HG03060 (cell line): ENCODE results near the gene SPTBN4.

Experiments
- ATAC-seq: cut with Tn5 transposase; IDR thresholded peaks from one replicate; pipeline ENCODE4 v1.9.1; 2021; ENCODE audit warnings: low read depth, moderate number of reproducible peaks; ENCODE audit not compliant: unreplicated experiment

The SPTBN4 gene

DNA sequence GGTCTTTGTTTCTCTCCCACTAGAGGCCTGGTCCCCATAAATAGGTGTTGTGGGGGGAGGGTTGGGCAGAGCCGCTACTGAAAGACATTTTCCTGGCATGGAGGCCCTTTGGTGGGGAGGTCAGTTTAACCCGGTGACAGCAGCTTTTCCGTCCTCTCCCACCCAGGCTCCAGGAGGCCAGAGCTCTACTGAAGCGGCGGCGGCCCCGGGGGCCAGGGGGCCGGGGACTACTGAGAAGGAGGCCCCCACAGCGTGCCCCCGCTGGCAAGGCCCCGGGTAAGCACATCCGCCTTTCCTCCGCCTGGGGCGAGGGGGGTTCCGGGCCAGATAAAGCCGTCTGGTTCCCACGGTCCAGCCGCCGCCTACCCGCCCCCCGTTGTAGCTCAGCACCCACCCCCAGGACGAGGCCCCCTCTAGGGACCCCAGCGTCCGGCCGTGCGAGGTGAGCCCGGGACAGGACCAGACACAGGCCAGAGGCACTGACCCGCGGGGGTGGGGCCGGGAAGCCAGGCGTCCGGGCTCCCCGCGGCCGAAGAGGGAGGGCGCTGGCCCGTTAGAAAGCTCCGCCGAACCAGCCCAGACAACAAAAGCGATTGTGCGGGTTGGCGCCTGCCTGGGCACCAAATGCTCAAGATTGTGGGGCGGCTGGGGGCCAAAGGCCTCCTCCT, 133.2 kb downstream of the SPTBN4 start:
- no peak for ATAC-seq

DNA sequence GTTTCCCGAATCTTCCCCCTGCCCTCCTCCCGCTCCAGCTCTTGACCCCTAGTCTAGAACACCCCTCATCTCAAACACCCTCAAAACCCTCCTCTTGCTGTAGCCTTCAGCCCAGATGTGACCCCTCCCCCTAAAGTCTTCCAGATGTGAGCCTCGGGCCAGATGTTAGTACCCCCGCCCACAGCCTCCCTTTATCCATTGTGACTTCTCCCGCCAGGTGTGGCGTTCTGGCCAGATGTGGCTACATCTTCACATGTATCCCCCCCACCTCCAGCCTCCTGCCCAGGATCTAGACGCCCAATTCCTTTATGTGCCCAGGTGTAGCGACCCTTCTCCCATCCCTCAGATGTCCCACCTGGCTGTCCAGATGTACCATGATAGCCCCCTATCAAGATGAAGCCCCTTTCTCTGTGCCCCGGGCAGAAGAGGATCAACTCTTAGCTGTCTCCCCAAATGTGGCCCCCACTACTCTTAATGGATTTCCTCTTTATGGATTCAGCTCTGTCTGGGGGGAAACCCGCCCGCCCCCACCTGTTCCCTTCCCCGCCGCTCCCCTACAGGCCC, 133.9 kb downstream of the SPTBN4 start:
- no peak for ATAC-seq

DNA sequence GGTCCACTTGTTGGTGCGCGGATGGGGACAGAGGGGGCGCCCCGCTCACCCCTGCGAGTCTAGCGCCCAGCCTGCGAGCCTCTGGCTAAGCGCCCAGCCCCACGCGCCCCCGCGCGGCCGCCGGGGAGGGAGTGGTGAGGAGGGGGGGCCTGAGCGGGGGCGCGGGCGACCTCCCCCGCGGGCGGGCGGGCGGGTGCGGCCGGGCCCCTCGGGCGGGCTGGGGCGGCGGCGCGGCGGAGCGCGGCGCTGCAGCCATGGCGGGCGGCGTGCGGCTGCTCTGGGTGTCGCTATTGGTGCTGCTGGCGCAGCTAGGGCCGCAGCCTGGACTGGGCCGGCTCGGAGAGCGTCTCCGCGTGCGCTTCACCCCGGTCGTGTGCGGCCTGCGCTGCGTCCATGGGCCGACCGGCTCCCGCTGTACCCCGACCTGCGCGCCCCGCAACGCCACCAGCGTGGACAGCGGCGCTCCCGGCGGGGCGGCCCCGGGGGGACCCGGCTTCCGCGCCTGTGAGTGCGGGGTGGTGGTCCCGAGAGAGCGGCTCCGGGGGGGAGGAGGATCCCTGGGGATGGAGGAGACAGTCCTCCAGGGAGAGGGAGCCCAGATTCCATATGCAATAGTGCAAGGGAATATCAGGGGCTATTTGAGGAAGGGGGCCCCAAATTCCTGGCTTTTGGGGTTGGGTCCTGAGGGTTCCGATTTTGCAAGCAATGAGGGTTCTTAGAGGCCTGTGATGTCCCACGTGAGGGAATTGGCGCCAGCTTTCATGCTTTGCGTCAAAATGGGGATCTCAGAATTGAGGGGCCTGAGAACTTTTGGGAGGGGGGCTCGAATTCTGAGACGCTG, 134.6 kb downstream of the SPTBN4 start, which contains the start of gene LTBP4:
LTBP4 (plus strand) TSS at position 236 of the 841 bp plus-strand sequence; CDS start at position 255, 19 bp downstream.
- ATAC-seq, result no peak

DNA sequence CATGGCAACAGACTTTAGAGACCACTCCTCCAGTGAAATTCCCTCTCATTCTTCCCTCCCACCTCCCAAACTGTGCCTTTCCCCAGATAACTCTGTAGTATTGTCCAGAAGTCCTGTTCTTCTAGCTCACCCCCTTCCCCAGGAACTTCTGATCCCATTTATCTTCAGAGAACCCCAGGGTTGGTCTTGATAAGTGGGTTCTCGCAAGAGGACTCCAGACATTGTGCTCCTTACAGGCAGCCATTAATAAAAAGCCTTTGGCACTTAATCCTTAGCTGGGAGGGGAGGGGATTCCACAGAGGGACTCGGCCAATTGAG, 136.2 kb downstream of the SPTBN4 start:
- no peak for ATAC-seq

DNA sequence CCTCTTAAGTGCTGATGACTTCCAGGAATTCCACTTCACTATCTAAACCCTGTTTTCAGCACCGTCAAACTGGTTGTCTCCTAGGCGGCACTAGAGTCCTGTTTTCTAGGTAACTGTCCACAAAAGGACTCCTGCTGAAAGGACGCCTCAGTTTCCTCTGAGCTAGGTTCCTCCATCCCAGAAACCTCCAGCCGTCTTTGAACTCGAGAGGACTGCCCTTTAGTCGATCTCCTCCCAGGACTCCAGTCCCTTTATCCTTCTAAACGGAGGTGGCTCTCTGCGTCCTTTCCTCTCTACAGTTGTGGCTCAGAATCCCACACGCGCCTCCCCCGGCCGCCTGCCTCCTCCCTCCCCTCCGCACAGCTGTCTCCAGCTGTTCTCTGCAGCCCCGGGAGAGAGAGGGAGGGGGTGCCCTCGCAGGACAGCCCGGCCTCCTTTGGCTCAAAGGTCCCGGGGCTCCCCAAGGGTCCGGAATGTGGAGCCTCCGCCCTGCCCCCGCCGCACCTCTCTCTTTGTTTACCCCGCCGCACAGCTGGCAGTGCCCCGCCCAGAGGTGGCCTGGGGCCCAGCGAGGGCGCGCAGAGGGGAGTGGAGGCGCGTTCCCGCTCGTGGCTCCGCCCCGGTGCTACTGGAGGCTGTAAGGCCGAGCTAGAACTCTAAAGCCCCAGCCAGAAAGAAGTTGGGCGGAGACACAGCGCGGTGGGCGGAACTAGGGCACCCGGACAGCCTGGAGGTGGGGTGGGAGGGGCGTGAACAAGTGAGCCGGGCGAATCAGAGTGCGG, 136.8 kb downstream of the SPTBN4 start:
- no peak for ATAC-seq

DNA sequence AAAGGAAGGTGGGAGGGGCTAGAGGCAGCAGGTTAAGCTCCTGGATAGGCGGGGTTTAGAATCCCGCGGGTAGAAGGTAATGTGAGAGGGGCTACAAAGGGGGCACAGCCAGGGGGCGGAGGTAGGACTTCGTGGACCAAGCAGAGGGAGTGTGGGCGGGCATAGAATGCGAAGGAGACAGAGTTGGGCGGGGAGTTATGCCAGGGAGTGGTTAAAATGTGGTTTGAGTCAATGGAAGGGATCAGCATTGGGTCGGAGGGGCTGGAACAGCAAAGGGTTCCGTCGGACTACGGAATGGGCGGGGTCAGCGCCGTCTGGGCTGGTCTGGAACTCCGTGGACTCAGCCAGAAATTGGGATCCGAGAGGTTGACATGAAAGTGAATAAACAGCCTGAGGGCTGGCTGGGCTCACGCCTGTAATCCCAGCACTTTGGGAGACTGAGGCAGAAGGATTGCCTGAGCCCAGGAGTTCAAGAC, 137.4 kb downstream of the SPTBN4 start:
- no peak for ATAC-seq

DNA sequence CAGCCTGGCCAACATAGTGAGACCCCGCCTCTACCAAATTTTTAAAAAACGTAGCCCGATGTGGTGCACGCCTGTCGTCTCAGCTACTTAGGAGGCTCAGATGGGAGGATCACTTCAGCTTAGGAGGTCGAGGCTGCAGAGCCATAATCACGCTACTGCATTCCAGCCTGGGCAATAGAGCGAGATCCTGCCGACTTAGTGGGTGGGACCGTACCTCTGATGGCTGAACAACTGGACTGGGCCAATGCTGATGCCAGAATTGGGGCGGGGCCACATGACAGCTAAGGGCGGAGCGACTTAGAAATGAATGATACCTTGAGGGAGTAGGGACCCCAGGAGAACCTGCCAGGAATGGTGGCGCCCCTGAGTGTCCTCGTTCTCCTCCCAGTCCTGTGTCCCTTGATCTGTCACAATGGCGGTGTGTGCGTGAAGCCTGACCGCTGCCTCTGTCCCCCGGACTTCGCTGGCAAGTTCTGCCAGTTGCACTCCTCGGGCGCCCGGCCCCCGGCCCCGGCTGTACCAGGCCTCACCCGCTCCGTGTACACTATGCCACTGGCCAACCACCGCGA, 137.9 kb downstream of the SPTBN4 start:
- no peak for ATAC-seq

DNA sequence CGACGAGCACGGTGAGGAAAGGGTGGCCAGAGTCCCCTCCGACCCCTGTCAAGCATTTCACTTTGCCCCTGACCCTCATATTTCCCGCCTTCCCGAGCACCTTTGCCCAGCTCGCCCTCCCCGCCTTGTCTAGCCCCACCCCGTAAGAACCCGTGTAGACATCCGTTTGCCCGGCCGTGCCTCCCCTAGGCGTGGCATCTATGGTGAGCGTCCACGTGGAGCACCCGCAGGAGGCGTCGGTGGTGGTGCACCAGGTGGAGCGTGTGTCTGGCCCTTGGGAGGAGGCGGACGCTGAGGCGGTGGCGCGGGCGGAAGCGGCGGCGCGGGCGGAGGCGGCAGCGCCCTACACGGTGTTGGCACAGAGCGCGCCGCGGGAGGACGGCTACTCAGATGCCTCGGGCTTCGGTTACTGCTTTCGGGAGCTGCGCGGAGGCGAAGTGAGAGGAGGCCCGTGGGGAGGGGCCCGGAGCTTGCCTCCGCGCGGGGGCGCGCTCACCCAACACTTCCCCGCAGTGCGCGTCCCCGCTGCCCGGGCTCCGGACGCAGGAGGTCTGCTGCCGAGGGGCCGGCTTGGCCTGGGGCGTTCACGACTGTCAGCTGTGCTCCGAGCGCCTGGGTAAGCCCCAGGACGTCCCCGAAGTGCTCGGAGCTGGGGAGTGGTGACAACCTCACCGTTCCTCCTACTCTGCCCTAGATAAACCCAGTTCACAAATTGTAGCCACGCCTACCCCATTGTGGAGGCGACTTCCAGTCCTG, 138.6 kb downstream of the SPTBN4 start:
- ATAC-seq, result no peak

DNA sequence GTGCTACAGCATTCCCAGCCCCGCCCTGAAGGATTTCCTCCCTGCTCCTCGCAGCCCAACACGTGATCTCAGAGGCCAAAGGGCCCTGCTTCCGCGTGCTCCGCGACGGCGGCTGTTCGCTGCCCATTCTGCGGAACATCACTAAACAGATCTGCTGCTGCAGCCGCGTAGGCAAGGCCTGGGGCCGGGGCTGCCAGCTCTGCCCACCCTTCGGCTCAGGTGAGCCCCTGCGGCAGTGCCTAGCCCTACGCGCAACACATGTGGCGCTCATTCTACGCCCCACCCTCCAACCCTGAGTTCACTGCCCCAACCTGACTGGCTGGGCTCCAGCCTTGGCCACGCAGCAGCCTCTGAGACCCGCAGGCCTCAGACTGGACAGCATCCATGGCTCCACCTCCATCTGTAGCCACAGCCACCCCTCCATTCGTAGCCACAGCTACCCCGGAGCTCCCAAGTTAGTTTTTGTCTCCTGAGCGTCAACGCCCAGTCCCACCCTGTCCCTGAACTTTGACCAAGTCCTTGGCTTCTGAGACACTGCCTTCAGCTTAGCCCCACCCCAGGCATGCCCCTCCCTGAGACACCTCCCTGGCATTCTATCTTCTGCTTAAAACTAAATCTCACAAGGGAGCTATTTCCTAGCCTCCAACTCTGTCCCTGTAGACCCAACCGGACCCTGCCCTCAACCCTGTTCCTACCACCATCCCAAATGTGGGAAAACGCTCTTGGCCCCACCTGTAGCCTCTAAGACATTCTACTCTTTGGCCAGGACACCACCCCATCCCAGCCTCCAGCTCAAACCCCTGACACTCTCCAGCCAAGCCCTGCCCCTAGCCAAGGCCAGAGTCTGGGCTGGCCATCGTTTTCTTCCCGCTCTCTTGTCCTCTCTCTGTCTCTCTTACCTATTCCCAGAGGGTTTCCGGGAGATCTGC, 140.8 kb downstream of the SPTBN4 start:
- no peak for ATAC-seq

DNA sequence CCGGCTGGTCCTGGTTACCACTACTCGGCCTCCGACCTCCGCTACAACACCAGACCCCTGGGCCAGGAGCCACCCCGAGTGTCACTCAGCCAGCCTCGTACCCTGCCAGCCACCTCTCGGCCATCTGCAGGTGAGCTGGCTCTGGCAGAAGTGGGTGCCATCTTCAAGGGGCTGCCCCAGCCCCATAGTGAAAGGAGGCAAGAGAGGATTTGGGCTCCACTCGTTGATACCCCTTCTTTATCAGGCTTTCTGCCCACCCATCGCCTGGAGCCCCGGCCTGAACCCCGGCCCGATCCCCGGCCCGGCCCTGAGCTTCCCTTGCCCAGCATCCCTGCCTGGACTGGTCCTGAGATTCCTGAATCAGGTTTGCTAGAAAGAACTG, 141.4 kb downstream of the SPTBN4 start:
- no peak for ATAC-seq

DNA sequence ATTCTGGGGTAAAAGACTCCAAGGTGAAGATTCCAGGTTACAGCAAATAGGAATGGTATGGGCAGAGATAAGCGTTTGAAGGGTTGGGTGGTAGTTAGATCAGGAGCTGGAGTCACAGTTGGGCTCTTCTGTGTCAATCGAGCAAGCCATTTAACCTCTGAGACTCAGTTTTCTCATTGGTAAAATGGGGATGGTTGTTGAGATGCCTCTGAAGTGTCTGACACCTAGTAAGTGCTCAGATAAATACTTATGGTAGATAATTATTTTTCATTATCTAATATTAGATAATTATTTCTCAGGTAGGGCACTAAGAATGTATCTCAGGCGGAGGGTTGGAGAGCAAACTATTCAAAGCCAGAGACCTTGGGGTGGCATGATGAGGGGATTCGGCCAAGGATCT, 142.2 kb downstream of the SPTBN4 start:
- no peak for ATAC-seq

DNA sequence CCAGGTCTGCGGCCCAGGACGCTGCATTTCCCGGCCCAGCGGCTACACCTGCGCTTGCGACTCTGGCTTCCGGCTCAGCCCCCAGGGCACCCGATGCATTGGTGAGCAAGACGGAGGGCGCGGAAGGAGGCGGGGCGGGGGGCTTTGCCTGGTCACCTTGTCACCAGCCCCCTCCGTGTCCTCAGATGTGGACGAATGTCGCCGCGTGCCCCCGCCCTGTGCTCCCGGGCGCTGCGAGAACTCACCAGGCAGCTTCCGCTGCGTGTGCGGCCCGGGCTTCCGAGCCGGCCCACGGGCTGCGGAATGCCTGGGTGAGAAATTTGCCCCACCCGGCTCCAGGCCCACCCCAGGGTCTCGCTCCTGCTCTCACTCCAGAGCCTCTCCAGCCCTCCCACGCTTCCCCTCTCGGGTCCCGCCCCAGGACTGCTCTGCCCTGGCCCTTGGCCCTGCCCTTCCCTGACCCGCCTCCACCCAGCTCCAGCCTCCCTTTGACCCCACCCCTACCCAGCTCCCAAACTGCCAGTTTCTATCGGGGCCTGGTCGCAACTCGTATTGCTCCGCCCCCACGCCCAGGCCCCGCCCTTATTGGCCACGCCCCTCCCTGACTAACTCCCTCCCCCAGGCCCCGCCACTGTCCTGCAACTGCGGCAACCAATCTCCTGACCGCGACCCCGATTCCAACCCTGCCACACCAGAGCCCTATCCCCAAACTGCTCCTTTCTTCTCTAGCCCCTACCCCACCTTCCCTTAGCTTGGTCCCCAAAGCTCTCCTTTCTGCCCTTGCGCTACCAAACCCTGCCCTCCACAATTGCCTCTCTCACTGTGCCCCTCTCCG, 143.0 kb downstream of the SPTBN4 start:
- ATAC-seq, result no peak

DNA sequence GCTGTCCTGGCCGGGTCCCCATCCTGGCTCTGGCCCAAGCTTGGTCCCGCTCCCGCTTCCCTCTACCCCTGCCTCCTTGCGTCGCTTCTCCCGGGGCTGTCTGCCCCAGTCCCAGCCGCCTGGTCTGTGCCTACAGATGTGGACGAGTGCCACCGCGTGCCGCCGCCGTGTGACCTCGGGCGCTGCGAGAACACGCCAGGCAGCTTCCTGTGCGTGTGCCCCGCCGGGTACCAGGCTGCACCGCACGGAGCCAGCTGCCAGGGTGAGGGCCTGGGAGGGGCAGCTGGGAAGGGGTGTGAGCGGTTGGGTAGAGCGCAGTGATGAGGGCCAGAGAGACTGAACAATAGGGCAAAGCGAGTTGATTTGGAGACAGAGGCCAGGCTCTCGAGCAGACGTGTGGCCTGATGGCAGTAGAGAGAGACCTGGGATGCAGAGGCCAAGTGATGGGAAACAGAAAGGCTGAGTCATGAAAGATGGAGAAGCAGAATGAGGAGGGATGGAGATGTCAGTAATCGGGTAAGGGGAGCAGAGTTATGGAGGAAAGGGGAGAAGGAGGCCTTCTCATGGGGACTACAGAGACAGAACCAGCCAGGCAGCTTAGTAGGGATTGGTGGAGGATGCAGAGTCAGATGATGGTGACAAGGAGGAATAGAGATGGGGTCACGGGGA, 143.7 kb downstream of the SPTBN4 start:
- no peak for ATAC-seq

DNA sequence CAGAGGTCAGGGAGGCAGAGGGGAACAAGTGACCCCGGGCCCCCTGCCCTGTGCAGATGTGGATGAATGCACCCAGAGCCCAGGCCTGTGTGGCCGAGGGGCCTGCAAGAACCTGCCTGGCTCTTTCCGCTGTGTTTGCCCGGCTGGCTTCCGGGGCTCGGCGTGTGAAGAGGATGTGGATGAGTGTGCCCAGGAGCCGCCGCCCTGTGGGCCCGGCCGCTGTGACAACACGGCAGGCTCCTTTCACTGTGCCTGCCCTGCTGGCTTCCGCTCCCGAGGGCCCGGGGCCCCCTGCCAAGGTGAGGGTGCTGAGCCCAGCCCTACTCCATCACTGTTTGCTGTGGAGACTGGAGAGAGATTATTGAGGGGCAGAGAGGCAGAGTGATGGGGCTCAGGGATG, 144.3 kb downstream of the SPTBN4 start:
- no peak for ATAC-seq

DNA sequence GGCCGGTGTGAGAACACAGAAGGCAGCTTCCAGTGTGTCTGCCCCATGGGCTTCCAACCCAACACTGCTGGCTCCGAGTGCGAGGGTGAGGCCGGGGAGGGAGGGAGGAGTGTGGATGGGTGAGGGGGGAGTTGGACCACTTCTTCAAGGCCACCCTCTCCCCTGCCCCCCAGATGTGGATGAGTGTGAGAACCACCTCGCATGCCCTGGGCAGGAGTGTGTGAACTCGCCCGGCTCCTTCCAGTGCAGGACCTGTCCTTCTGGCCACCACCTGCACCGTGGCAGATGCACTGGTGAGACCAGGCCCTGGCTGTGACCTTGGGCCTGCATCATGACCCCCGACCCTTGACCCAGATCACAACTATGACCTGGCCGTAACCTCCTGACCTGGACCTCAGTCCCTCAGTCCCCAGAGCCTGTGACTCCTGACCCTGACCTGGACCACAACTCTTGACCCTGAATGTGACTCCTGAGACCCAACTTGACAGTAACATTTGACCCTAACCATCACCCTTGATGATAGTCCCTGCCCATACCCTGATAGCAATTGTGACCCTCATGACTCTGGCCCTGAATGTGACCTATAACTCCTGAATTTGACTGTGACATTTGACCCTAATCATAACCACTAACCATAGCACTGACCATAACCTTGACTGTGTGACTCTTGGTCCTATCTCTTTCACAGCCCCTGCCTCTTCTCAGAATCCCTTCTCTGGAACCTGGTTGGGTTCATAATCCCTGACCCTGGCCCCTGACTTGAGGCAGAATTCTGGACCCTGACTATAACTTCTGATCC, 145.3 kb downstream of the SPTBN4 start:
- no peak for ATAC-seq

DNA sequence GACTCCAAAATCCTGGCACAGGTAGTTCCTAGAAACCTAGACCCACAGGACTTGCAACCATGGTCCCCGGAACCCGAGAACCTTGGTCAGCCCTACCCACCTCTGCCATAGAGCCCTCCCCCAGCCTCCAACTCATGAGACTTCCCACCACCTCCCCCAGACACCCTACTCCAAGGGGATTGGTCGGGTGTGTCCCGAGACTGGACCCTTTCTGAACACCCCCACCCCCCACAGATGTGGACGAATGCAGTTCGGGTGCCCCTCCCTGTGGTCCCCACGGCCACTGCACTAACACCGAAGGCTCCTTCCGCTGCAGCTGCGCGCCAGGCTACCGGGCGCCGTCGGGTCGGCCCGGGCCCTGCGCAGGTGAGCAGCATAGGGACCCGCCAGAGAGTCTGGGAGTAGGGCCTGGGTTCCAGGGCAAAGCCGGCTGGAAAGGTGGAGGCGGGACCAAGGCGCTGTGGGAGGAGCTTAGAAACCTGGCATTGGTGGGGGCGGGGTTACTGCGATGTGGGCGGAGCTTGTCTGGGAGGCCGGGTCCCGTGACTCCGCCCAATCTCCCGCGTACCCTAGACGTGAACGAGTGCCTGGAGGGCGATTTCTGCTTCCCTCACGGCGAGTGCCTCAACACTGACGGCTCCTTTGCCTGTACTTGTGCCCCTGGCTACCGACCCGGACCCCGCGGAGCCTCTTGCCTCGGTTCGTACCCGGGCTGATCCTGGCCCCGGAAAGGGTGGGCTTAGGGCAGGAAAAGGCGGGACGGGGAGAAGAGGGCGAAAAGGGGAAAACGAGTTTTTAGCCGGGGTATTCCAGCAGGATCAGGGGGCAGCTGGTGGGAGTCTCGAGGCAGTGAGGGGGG, 146.3 kb downstream of the SPTBN4 start:
- no peak for ATAC-seq
